HepG2 (cell line): ENCODE measurements around the gene TSKU. TPM values are rescaled to one million over a fixed set of nuclear protein-coding genes. Genes with fewer than 3 reads are reported as not detected.
A peak's percentile ranks its signal among the peaks of the same experiment; 100 is the strongest.

ENCODE experiments used
- ATAC-seq: fragments of 200-7000 bp; cut with Tn5 transposase; 3 replicates; pipeline ENCODE4 v1.9.1; 2020; ENCODE audit warnings: mild to moderate bottlenecking, moderate library complexity
- BruUV-seq: library from RNA; stranded (reverse); fragments of 400-500 nt; replicated peaks from 2 replicates; lab custom pipeline; 2021; lab: Mats Ljungman, UMichigan
- CTCF ChIA-PET: fragments of 300-600 bp; formaldehyde crosslinking; extraction: SDS; loops from one replicate; lab custom pipeline; 2021; ENCODE audit warnings: low total read pairs, inconsistent platforms, low intra/inter-chr PET ratio; lab: Yijun Ruan, JAX
- POLR2A ChIA-PET: fragments of 350-600 bp; sonication (Branson Sonifier 250); formaldehyde crosslinking; loops from one replicate; lab custom pipeline; 2020; ENCODE audit warnings: antibody characterized with exemption, inconsistent platforms; lab: Yijun Ruan, JAX
- DNase-seq: peaks from one replicate; pipeline ENCODE4 v3.0.0-alpha.2; 2015; ENCODE audit warnings: low spot score
- FAIRE-seq: peaks from 3 replicates; lab custom pipeline; 2011; peaks lifted over from hg19 to GRCh38; lab: Jason Lieb, UNC
- H2AFZ ChIP-seq: one replicate; pipeline ENCODE4 v1.6.1; 2011; ENCODE audit warnings: low read length, inconsistent platforms
- H3K27ac ChIP-seq: fragments of 300-600 bp; 3 replicates; pipeline ENCODE4 v1.8.0; 2011; ENCODE audit warnings: mixed run types, mild to moderate bottlenecking, mixed read lengths, low read length, inconsistent platforms; ENCODE audit not compliant: insufficient read depth; ENCODE audit errors: extremely low read length
- H3K27me3 ChIP-seq, 2 experiments: fragments of 200-600 bp in 1 of 2; 2 replicates in 1 of 2; 3 replicates in 1 of 2; pipeline versions ENCODE4 v1.6.0 to v1.8.0; 2011; ENCODE audit warnings: low read length in 2 of 2, mild to moderate bottlenecking in 2 of 2, moderate library complexity in 2 of 2, inconsistent platforms in 1 of 2; ENCODE audit not compliant: insufficient read depth in 2 of 2, control insufficient read depth in 1 of 2
- H3K36me3 ChIP-seq, 2 experiments: fragments of 200-600 bp in 1 of 2; replicated peaks in 1 of 2; 2 replicates in 1 of 2; 3 replicates in 1 of 2; pipeline versions ENCODE4 v1.5.1 to v1.8.0; 2011; ENCODE audit warnings: low read length in 2 of 2, inconsistent platforms in 1 of 2; ENCODE audit not compliant: insufficient read depth in 2 of 2, control insufficient read depth in 1 of 2
- H3K4me1 ChIP-seq: 2 replicates; pipeline ENCODE4 v1.5.1; 2012; ENCODE audit warnings: low read length, inconsistent platforms; ENCODE audit not compliant: insufficient read depth
- H3K4me2 ChIP-seq: 2 replicates; pipeline ENCODE4 v1.6.0; 2011; ENCODE audit warnings: low read depth, low read length, inconsistent platforms
- H3K4me3 ChIP-seq, 3 experiments: fragments of 200-600 bp in 1 of 3; sonication (generic), shearing (Covaris generic) in 1 of 3; replicated peaks in 1 of 3; 2 replicates each; pipeline ENCODE4 v1.5.1; 2011 to 2016; ENCODE audit warnings: low read length in 3 of 3, inconsistent platforms in 2 of 3, low read depth in 2 of 3, mild to moderate bottlenecking in 2 of 3, control low read depth in 1 of 3, mixed read lengths in 1 of 3; ENCODE audit not compliant: insufficient read depth in 1 of 3
- H3K79me2 ChIP-seq: one replicate; pipeline ENCODE4 v1.6.1; 2011; ENCODE audit warnings: low read length, inconsistent platforms; ENCODE audit not compliant: insufficient read depth
- H3K9ac ChIP-seq: 2 replicates; pipeline ENCODE4 v1.6.0; 2011; ENCODE audit warnings: mild to moderate bottlenecking, low read depth, low read length, inconsistent platforms; ENCODE audit not compliant: insufficient read depth
- H3K9me3 ChIP-seq: 2 replicates; pipeline ENCODE4 v1.5.1; 2012; ENCODE audit warnings: mild to moderate bottlenecking, low read length
- H4K20me1 ChIP-seq: 2 replicates; pipeline ENCODE4 v1.6.0; 2011; ENCODE audit warnings: inconsistent platforms, mild to moderate bottlenecking, low read length, moderate library complexity; ENCODE audit not compliant: insufficient read depth
- CHD2 ChIP-seq: IDR thresholded peaks from 2 replicates; pipeline ENCODE4 v1.6.1; 2011; ENCODE audit warnings: low read depth, low read length, improper control_type of control experiment
- HMGXB4 ChIP-seq, 2 experiments: sonication (generic) in 1 of 2; formaldehyde crosslinking in 1 of 2; IDR thresholded peaks; 2 replicates each; pipeline versions ENCODE4 v1.4.0 to v1.6.1; 2018 to 2020; ENCODE audit warnings: missing genetic modification reagents in 2 of 2, borderline replicate concordance in 1 of 2, low read depth in 1 of 2, mild to moderate bottlenecking in 1 of 2, missing biosample characterization in 1 of 2
- MTA1 ChIP-seq: sonication (generic); formaldehyde crosslinking; IDR thresholded peaks from 2 replicates; pipeline ENCODE4 v1.4.0; 2020; ENCODE audit warnings: missing genetic modification reagents, mild to moderate bottlenecking, borderline replicate concordance
- MTF1 ChIP-seq: sonication (generic); formaldehyde crosslinking; IDR thresholded peaks from 2 replicates; pipeline ENCODE4 v1.5.0; 2020; ENCODE audit warnings: missing genetic modification reagents
- NFIB ChIP-seq: sonication (generic); formaldehyde crosslinking; IDR thresholded peaks from 2 replicates; pipeline ENCODE4 v1.9.0; 2021; ENCODE audit warnings: missing genetic modification reagents, mild to moderate bottlenecking, borderline replicate concordance
- RORA ChIP-seq: sonication (generic); formaldehyde crosslinking; IDR thresholded peaks from 2 replicates; pipeline ENCODE4 v1.5.0; 2020; ENCODE audit warnings: mild to moderate bottlenecking, missing genetic modification reagents, moderate library complexity
- SIN3A ChIP-seq: IDR thresholded peaks from 2 replicates; pipeline ENCODE4 v1.6.1; 2011; ENCODE audit warnings: low read depth, mild to moderate bottlenecking, control low read depth, low read length, borderline replicate concordance
- TGIF2 ChIP-seq: IDR thresholded peaks from 2 replicates; pipeline ENCODE4 v1.6.1; 2016; ENCODE audit warnings: control low read depth, missing compliant biosample characterization
- THAP8 ChIP-seq: sonication (generic); formaldehyde crosslinking; IDR thresholded peaks from 2 replicates; pipeline ENCODE4 v1.5.1; 2020; ENCODE audit warnings: missing genetic modification reagents, mild to moderate bottlenecking, borderline replicate concordance
- YY1 ChIP-seq: IDR thresholded peaks from 2 replicates; pipeline ENCODE4 v1.6.1; 2011; ENCODE audit warnings: low read length, low read depth, moderate library complexity, mild to moderate bottlenecking; ENCODE audit not compliant: insufficient read depth, insufficient replicate concordance
- ZBTB44 ChIP-seq: sonication (generic); formaldehyde crosslinking; IDR thresholded peaks from 2 replicates; pipeline ENCODE4 v1.4.0; 2020; ENCODE audit warnings: missing genetic modification reagents
- ZNF331 ChIP-seq: sonication (generic); formaldehyde crosslinking; IDR thresholded peaks from 2 replicates; pipeline ENCODE4 v1.4.0; 2020; ENCODE audit warnings: missing genetic modification reagents
- ZNF549 ChIP-seq: sonication (generic); formaldehyde crosslinking; IDR thresholded peaks from 2 replicates; pipeline ENCODE4 v1.5.0; 2020; ENCODE audit warnings: missing genetic modification reagents
- ZNF773 ChIP-seq: sonication (generic); formaldehyde crosslinking; IDR thresholded peaks from 2 replicates; pipeline ENCODE4 v1.4.0; 2020; ENCODE audit warnings: missing genetic modification reagents, borderline replicate concordance
- ZNF776 ChIP-seq: sonication (generic); formaldehyde crosslinking; IDR thresholded peaks from 2 replicates; pipeline ENCODE4 v1.4.0; 2020; ENCODE audit warnings: mild to moderate bottlenecking, missing genetic modification reagents
- ZNF784 ChIP-seq: sonication (generic); formaldehyde crosslinking; IDR thresholded peaks from 2 replicates; pipeline ENCODE4 v1.5.1; 2020; ENCODE audit warnings: missing genetic modification reagents, mild to moderate bottlenecking, borderline replicate concordance
- ZSCAN5A ChIP-seq: sonication (generic); formaldehyde crosslinking; IDR thresholded peaks from 2 replicates; pipeline ENCODE4 v1.8.0; 2022; ENCODE audit warnings: mild to moderate bottlenecking, missing genetic modification reagents, borderline replicate concordance
- WGBS: methylation state at CpG from one replicate; pipeline ENCODE4 v1.1.6; 2017; ENCODE audit warnings: low lambda C conversion rate; 5-methylcytosine and 5-hydroxymethylcytosine counted together
- in situ Hi-C: cut with HindIII; loops from 2 replicates; pipeline ENCODE4 v1.10.0; 2017; ENCODE audit warnings: low pct_unique_long_range_greater_than_20kb; ENCODE audit not compliant: extremely low pct_ligation_motif_present
- intact Hi-C: fragments of 100-400 bp; cut with micrococcal nuclease; formaldehyde crosslinking; loops from one replicate; pipeline ENCODE4 v1.10.0; 2022; ENCODE audit not compliant: unreplicated experiment
- polyA plus RNA-seq, 8 experiments: library from polyadenylated mRNA; depleted of rRNA in 3 of 8; stranded (reverse) in 7 of 8; unstranded in 1 of 8; fragments of >200 nt; fragmentation: Illumina TruSeq in 4 of 8; extraction: Trizol in 4 of 8; gene quantifications; 2 replicates each; pipeline versions ENCODE4 v1.2.1 to v1.2.3, GENCODE V29; 2011 to 2016; ENCODE audit warnings: low read depth in 4 of 8, missing spikeins in 1 of 8, mixed read lengths in 1 of 8; ENCODE audit not compliant: insufficient read depth in 1 of 8
- total RNA-seq, 5 experiments: library from RNA; depleted of rRNA; stranded (reverse); fragments of >200 nt; fragmentation: Illumina TruSeq; extraction: Trizol; gene quantifications; 2 replicates each; pipeline ENCODE4 v1.2.3, GENCODE V29; 2016; ENCODE audit warnings: low read depth in 1 of 5

Gene TSKU
- total and polyA plus RNA-seq, 2 of the 13 experiments (the other 11 are each of a cell fraction or from before 2014, with no cell fraction given) = 20.3 to 21.4 TPM

- no peak overlapping the region for H3K9ac ChIP-seq
- H3K27ac ChIP-seq = no peak overlapping the region
- H3K4me3 ChIP-seq = peak overlapping the region in 1 of 3 experiments; percentile 6; a peak in 1 of 6 replicates
- peak overlapping the region; percentile 92; the same call in 1 of the 2 replicates for H3K4me2 ChIP-seq
- 88% methylated on average over 6 of the region's 6 CpGs for WGBS
- H3K9me3 ChIP-seq = no peaks in the 10 kb centered on the region
- H3K4me1 ChIP-seq = peaks cover 74% of the 10 kb centered on the region
- POLR2A ChIA-PET = interaction anchor here (4.7 kb wide), 1 partner anchor 16 kb away, joined by 39 read pairs; no protein-coding TSS in a partner anchor
- CTCF ChIA-PET = no interaction called here
- no peak overlapping the region for H2AFZ ChIP-seq
- DNase-seq (no peak), FAIRE-seq (no peak), ATAC-seq (no peak)
- H4K20me1 ChIP-seq = peaks cover 43% of the 10 kb centered on the region
- H3K36me3 ChIP-seq = no peaks in the 10 kb centered on the region; a peak in 3 of 5 replicates
- H3K79me2 ChIP-seq = peaks cover 76% of the 10 kb centered on the region
- H3K27me3 ChIP-seq = no peaks in the 10 kb centered on the region
- TF ChIP-seq ZNF331 (CRISPR knock-in tag) = no peak
- TF ChIP-seq MTA1 = no peak
- no peak for TF ChIP-seq ZNF773
- TF ChIP-seq ZNF549 = no peak
- TF ChIP-seq HMGXB4 (CRISPR knock-in tag; IDR thresholded peaks at IDR 0.05; ENCODE audit: borderline replicate concordance in 1 of 2, low read depth in 1 of 2) = no peak
- no peak for TF ChIP-seq RORA
- TF ChIP-seq NFIB (CRISPR knock-in tag) = no peak
- TF ChIP-seq ZBTB44 = no peak
- no peak for TF ChIP-seq MTF1 (CRISPR knock-in tag)
- TF ChIP-seq YY1 = no peak
- TF ChIP-seq ZNF776 (CRISPR knock-in tag) = no peak
- TF ChIP-seq ZSCAN5A = no peak
- TF ChIP-seq TGIF2 (CRISPR knock-in tag) = no peak
- no peak for TF ChIP-seq CHD2
- no peak for TF ChIP-seq ZNF784 (CRISPR knock-in tag)
- TF ChIP-seq SIN3A = no peak
- no peak for TF ChIP-seq THAP8
- intact Hi-C loops (loop anchor here (10.0 kb wide), 1 partner anchor 971 kb away; the partner anchor contains the start of gene UVRAG), in situ Hi-C loops (no loop called here)
- BruUV-seq = no TSS peak
These were observed 2.9 kb downstream of the TSKU start for GRCh38 chr11:76786016-76786415.
